ENCODE measurements around the gene ARSJ. TPM values are rescaled to one million over a fixed set of nuclear protein-coding genes. Genes with fewer than 3 reads are reported as not detected.

The ARSJ gene
- total RNA-seq, 4 donors from 2014 or later: 0.15 to 0.67 (median 0.46) TPM

DNA sequence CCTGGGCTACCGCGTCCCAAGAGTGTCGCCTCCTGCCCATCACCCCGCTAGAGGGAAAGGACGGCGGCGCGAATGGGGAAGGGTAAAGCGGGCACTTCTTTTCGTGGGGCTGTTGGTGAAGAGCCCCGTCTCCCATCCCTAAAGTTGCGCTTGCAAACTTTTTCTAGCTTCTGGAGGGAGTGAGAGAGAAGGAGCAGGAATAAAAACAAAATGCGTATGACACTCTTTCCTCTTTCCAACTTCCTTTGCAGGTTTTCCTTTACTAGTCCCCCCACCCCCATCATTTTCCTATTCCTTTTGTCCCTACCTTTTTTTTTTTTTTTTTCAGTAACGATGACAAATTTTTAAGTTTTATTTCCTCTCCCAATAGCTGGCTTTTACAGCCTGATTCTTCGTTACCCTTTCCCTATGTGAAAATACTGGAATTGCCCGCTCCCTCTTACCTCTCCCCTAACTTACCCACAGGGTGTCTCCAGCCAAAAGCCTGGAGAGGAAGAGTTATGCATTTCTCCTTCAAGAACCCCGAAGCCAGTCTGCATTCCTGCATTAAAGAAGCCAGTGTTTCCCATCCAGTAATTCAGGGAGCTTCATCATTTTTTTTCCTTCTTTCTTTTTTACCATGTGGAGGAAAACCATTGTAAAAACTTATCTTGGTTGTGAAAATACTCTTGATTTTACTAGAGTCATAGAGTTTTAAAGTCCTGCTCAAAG lies 613 bp upstream of the ARSJ start:
- in situ Hi-C loops (cut with MboI; ENCODE audit: low sequenced_read_pairs in 4 of 4): no loop called here
- Histone ChIP-seq H3K27me3 (peaks cover 6 to 15% (median 6%) of the 10 kb centered on the region in 3 donors), H3K4me3 (peak overlapping the region; percentile 61 to 77 (median 65)), H3K36me3 (no peaks in the 10 kb centered on the region), H3K27ac (peak overlapping the region; percentile 56 to 73 (median 67)), H3K9me3 (peaks cover 0 to 2% (median 0%) of the 10 kb centered on the region in 3 donors), H3K4me1 (peaks cover 0 to 9% of the 10 kb centered on the region in 2 donors)
- no peak for ATAC-seq
- intact Hi-C loops (cut with DNase I; ENCODE audit: low total_unique reads): no loop called here
- DNase-seq: no peak
- TF ChIP-seq POLR2A (IDR thresholded peaks at IDR 0.05): no peak
- TF ChIP-seq, protein P1, sequence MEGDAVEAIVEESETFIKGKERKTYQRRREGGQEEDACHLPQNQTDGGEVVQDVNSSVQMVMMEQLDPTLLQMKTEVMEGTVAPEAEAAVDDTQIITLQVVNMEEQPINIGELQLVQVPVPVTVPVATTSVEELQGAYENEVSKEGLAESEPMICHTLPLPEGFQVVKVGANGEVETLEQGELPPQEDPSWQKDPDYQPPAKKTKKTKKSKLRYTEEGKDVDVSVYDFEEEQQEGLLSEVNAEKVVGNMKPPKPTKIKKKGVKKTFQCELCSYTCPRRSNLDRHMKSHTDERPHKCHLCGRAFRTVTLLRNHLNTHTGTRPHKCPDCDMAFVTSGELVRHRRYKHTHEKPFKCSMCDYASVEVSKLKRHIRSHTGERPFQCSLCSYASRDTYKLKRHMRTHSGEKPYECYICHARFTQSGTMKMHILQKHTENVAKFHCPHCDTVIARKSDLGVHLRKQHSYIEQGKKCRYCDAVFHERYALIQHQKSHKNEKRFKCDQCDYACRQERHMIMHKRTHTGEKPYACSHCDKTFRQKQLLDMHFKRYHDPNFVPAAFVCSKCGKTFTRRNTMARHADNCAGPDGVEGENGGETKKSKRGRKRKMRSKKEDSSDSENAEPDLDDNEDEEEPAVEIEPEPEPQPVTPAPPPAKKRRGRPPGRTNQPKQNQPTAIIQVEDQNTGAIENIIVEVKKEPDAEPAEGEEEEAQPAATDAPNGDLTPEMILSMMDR (IDR thresholded peaks at IDR 0.05 in 4 of 5, conservative IDR thresholded peaks at IDR 0.05 in 1 of 5): no peak

DNA sequence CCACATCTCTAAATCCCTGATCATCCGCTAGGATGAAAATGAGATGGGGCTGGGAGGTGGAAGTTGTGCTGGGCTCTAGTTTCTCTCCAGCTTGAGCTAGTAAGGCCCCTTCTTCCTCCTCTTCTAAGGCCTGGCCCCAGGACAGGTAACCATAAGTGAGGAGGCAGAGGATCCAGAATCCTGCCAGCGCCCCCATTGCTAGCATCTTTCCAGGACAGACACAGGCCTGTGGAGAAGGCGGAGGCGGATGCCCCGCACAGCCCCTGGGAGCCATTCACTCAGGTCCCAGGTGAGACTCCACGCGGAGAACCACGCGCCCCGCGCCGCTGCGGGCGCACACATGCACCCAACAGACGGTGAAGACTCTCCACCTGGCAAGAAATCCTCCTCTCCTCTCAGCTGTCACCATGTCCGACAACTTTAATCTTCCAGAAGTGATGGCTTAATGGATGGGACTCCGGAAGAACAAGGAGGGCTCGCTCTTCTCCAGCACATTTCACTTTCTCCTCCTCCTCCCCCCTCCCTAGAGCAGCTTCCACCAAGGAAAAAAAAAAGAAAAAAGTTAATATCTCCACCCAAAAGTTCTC lies 793 bp downstream of the ARSJ start:
- DNase-seq: no peak
- in situ Hi-C loops (cut with MboI; ENCODE audit: low sequenced_read_pairs in 4 of 4): no loop called here
- ATAC-seq: peak; percentile 25 to 30
- intact Hi-C loops (cut with DNase I; ENCODE audit: low total_unique reads): no loop called here
- Histone ChIP-seq H3K27me3 (peaks cover 6 to 15% (median 6%) of the 10 kb centered on the region in 3 donors), H3K36me3 (no peaks in the 10 kb centered on the region), H3K27ac (peak overlapping the region; percentile 56 to 73 (median 67)), H3K9me3 (peaks cover 0 to 12% (median 0%) of the 10 kb centered on the region in 3 donors), H3K4me1 (peaks cover 0 to 9% of the 10 kb centered on the region in 2 donors), H3K4me3 (peak overlapping the region; percentile 61 to 77 (median 65))
- no peak for TF ChIP-seq POLR2A (IDR thresholded peaks at IDR 0.05)
- TF ChIP-seq, protein P1 (IDR thresholded peaks at IDR 0.05 in 4 of 5, conservative IDR thresholded peaks at IDR 0.05 in 1 of 5): no peak

DNA sequence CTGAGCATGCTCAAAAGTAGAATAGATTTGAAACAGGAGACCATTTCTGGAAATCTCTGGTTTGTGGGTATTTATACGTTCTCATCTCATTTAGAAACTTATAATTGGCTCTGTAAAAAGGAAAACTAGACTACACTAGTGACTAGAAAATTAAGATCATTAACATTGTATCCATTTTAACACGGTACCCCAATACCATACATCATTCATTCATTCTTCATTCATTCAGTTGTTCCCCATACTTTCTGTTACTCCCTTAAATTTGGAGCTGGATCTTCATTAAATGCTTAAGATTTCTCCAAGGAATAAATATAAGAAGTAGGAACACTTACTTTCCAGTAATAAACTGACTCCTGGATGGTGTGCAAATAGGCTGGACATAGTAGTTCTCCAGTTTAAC lies 1.3 kb downstream of the ARSJ start:
- peak overlapping the region in 1 of 4 donors; percentile 73 for H3K27ac ChIP-seq
- H3K27me3 ChIP-seq: peaks cover 3 to 15% (median 6%) of the 10 kb centered on the region in 3 donors
- H3K36me3 ChIP-seq: no peaks in the 10 kb centered on the region
- ATAC-seq: no peak
- peaks cover 0 to 9% of the 10 kb centered on the region in 2 donors for H3K4me1 ChIP-seq
- H3K4me3 ChIP-seq: peak overlapping the region in 3 of 4 donors; percentile 61 to 77 (median 63)
- TF ChIP-seq, protein P1 (IDR thresholded peaks at IDR 0.05 in 4 of 5, conservative IDR thresholded peaks at IDR 0.05 in 1 of 5): no peak
- TF ChIP-seq POLR2A (IDR thresholded peaks at IDR 0.05): no peak
- no peak for DNase-seq
- in situ Hi-C loops (cut with MboI; ENCODE audit: low sequenced_read_pairs in 4 of 4): no loop called here
- intact Hi-C loops (cut with DNase I; ENCODE audit: low total_unique reads): no loop called here
- peaks cover 0 to 12% (median 0%) of the 10 kb centered on the region in 3 donors for H3K9me3 ChIP-seq

DNA sequence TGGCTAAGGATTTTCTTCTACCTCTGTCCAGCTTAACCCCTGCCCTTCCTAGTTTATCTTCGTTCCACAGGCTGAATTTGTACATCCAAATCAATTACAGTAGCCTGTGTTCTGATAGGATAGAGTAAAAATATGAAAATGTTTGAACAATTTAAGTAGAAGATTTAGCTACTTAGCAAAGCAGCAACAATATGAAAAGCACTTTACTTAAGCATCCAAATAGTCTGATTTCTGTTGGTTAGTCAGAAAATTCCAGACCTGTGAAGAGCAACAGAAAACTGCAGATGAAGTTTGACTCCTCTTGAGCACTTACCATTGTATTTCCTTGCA lies 2.0 kb downstream of the ARSJ start:
- H3K27ac ChIP-seq: peak overlapping the region in 1 of 4 donors; percentile 54
- H3K9me3 ChIP-seq: peaks cover 0 to 12% (median 0%) of the 10 kb centered on the region in 3 donors
- ATAC-seq (no peak), DNase-seq (no peak)
- H3K4me1 ChIP-seq: peaks cover 0 to 9% of the 10 kb centered on the region in 2 donors
- H3K4me3 ChIP-seq: peak overlapping the region in 3 of 4 donors; percentile 6 to 13 (median 8)
- in situ Hi-C loops (cut with MboI; ENCODE audit: low sequenced_read_pairs in 4 of 4): no loop called here
- peaks cover 0 to 15% (median 6%) of the 10 kb centered on the region in 3 donors for H3K27me3 ChIP-seq
- no peaks in the 10 kb centered on the region for H3K36me3 ChIP-seq
- TF ChIP-seq, protein P1 (IDR thresholded peaks at IDR 0.05 in 4 of 5, conservative IDR thresholded peaks at IDR 0.05 in 1 of 5): no peak
- TF ChIP-seq POLR2A (IDR thresholded peaks at IDR 0.05): no peak
- intact Hi-C loops (cut with DNase I; ENCODE audit: low total_unique reads): no loop called here
